CD14-positive monocyte (primary cell): Measurements from ENCODE around the gene KCNS1. TPM values are rescaled to one million over a fixed set of nuclear protein-coding genes. Genes with fewer than 3 reads are reported as not detected.

ENCODE experiments used
- DNase-seq, 3 donors: peaks; one replicate each; pipeline ENCODE4 v3.0.0-alpha.2; 2011 to 2022
- H2AFZ ChIP-seq: 2 replicates; pipeline ENCODE4 v1.6.0; 2012; ENCODE audit warnings: mild to moderate bottlenecking, low read depth, low read length, inconsistent platforms; ENCODE audit not compliant: insufficient read depth, poor library complexity, severe bottlenecking
- H3K27ac ChIP-seq, 2 donors: 1 replicate in 1 of 2; 2 replicates in 1 of 2; pipeline ENCODE4 v1.5.1; 2012 to 2013; ENCODE audit warnings: low read length in 2 of 2, control low read depth in 1 of 2, inconsistent platforms in 1 of 2, low read depth in 1 of 2, mild to moderate bottlenecking in 1 of 2
- H3K27me3 ChIP-seq, 2 donors: one replicate each; pipeline versions ENCODE4 v1.6.0 to v1.6.1; 2011 to 2013; ENCODE audit warnings: low read length in 2 of 2; ENCODE audit not compliant: control insufficient read depth in 2 of 2, insufficient read depth in 2 of 2
- H3K36me3 ChIP-seq, 2 donors: replicated peaks in 1 of 2; 1 replicate in 1 of 2; 2 replicates in 1 of 2; pipeline versions ENCODE4 v1.5.1 to v1.6.1; 2012 to 2013; ENCODE audit warnings: low read length in 2 of 2, control low read depth in 1 of 2, inconsistent platforms in 1 of 2, mild to moderate bottlenecking in 1 of 2; ENCODE audit not compliant: insufficient read depth in 2 of 2, control insufficient read depth in 1 of 2
- H3K4me1 ChIP-seq, 2 donors: 1 replicate in 1 of 2; 2 replicates in 1 of 2; pipeline versions ENCODE4 v1.5.1 to v1.6.1; 2012 to 2013; ENCODE audit warnings: low read length in 2 of 2, control low read depth in 1 of 2, inconsistent platforms in 1 of 2, mild to moderate bottlenecking in 1 of 2, moderate library complexity in 1 of 2; ENCODE audit not compliant: insufficient read depth in 2 of 2, control insufficient read depth in 1 of 2
- H3K4me2 ChIP-seq: replicated peaks from 2 replicates; pipeline ENCODE3; 2012; ENCODE audit warnings: low read length, moderate library complexity, mild to moderate bottlenecking; ENCODE audit not compliant: poor library complexity, severe bottlenecking; ENCODE audit errors: extremely low read depth
- H3K4me3 ChIP-seq, 3 experiments: fragments of 200-600 bp in 1 of 3; sonication (generic) in 1 of 3; replicated peaks in 1 of 3; 1 replicate in 2 of 3; 2 replicates in 1 of 3; pipeline ENCODE4 v1.5.1; 2011 to 2013; ENCODE audit warnings: low read length in 3 of 3, mild to moderate bottlenecking in 3 of 3, control low read depth in 2 of 3, low read depth in 2 of 3, inconsistent platforms in 1 of 3, moderate library complexity in 1 of 3
- H3K79me2 ChIP-seq: 2 replicates; pipeline ENCODE4 v1.6.0; 2012; ENCODE audit warnings: mild to moderate bottlenecking, control low read depth, inconsistent platforms, low read length, moderate library complexity; ENCODE audit not compliant: insufficient read depth
- H3K9ac ChIP-seq: 2 replicates; pipeline ENCODE4 v1.6.0; 2017; ENCODE audit warnings: low read length, mild to moderate bottlenecking; ENCODE audit not compliant: insufficient read depth, poor library complexity, severe bottlenecking
- H3K9me3 ChIP-seq, 2 donors: replicated peaks in 1 of 2; 1 replicate in 1 of 2; 2 replicates in 1 of 2; pipeline versions ENCODE4 v1.5.1 to v1.6.1; 2012 to 2013; ENCODE audit warnings: low read length in 2 of 2, control low read depth in 1 of 2; ENCODE audit not compliant: control insufficient read depth in 1 of 2, insufficient read depth in 1 of 2
- H4K20me1 ChIP-seq: 2 replicates; pipeline ENCODE4 v1.6.0; 2012; ENCODE audit warnings: mild to moderate bottlenecking, low read length, control low read depth, moderate library complexity; ENCODE audit not compliant: insufficient read depth
- H3K27ac Mint-ChIP-seq, 7 donors: one replicate each; pipeline ENCODE4 v1.8.0; 2020; ENCODE audit warnings: mild to moderate bottlenecking in 7 of 7, mixed read lengths in 7 of 7, moderate library complexity in 6 of 7, inconsistent platforms in 2 of 7
- H3K27me3 Mint-ChIP-seq, 3 donors: one replicate each; pipeline ENCODE4 v1.8.0; 2021 to 2022; ENCODE audit warnings: low read depth in 3 of 3, mild to moderate bottlenecking in 3 of 3, mixed read lengths in 3 of 3, moderate library complexity in 3 of 3, inconsistent platforms in 1 of 3
- H3K36me3 Mint-ChIP-seq, 2 donors: one replicate each; pipeline ENCODE4 v1.8.0; 2020; ENCODE audit warnings: mixed read lengths in 2 of 2, inconsistent platforms in 1 of 2, mild to moderate bottlenecking in 1 of 2
- H3K4me1 Mint-ChIP-seq: one replicate; pipeline ENCODE4 v1.8.0; 2020; ENCODE audit warnings: mild to moderate bottlenecking, mixed read lengths
- H3K4me3 Mint-ChIP-seq, 2 donors: one replicate each; pipeline ENCODE4 v1.8.0; 2020; ENCODE audit warnings: mild to moderate bottlenecking in 2 of 2, mixed read lengths in 2 of 2, moderate library complexity in 1 of 2
- H3K9me3 Mint-ChIP-seq, 7 donors: one replicate each; pipeline ENCODE4 v1.8.0; 2020 to 2022; ENCODE audit warnings: mixed read lengths in 7 of 7, mild to moderate bottlenecking in 6 of 7, moderate library complexity in 6 of 7, inconsistent platforms in 2 of 7
- WGBS: methylation state at CpG from one replicate; pipeline ENCODE4 v1.1.5; 2013; ENCODE audit warnings: missing lambda C conversion rate; ENCODE audit not compliant: insufficient coverage; 5-methylcytosine and 5-hydroxymethylcytosine counted together
- intact Hi-C, 2 donors: fragments of 100-400 bp; cut with micrococcal nuclease; formaldehyde crosslinking; loops; one replicate each; pipeline versions ENCODE4 v1.15.0 to v1.15.1; 2023
- polyA plus RNA-seq, 3 donors: library from polyadenylated mRNA; depleted of rRNA in 1 of 3; unstranded in 2 of 3; stranded (reverse) in 1 of 3; fragments of 300-500 nt in 2 of 3; fragments of >200 nt in 1 of 3; fragmentation: Illumina TruSeq in 2 of 3; gene quantifications; 1 replicate in 2 of 3; 2 replicates in 1 of 3; pipeline ENCODE4 v1.2.3, GENCODE V29; 2012 to 2021
- TF ChIP-seq, protein P1 (sequence below): fragments of 200-600 bp; IDR thresholded peaks from one replicate; pipeline ENCODE4 v1.8.0; 2022; ENCODE audit warnings: antibody characterized with exemption, mild to moderate bottlenecking

The KCNS1 gene
- polyA plus RNA-seq, 3 donors, result 0.23 TPM; not detected in 2

GRCh38 chr20:45069261-45069660 is 31.7 kb downstream of the KCNS1 start:
- Mint-ChIP-seq H3K4me3 (no peak overlapping the region), H3K27me3 (peaks cover 0 to 2% (median 1%) of the 10 kb centered on the region in 3 donors), H3K9me3 (no peaks in the 10 kb centered on the region), H3K27ac (no peak overlapping the region), H3K4me1 (peaks cover 9% of the 10 kb centered on the region), H3K36me3 (peaks cover 69 to 80% of the 10 kb centered on the region in 2 donors)
- H3K9me3 ChIP-seq, result no peaks in the 10 kb centered on the region
- peaks cover 69 to 96% of the 10 kb centered on the region in 2 donors for H3K36me3 ChIP-seq
- H3K27ac ChIP-seq, result peak overlapping the region in 1 of 2 donors; percentile 6
- no peak overlapping the region for H3K9ac ChIP-seq
- peaks cover 56% of the 10 kb centered on the region for H3K79me2 ChIP-seq
- H3K4me1 ChIP-seq, result no peaks in the 10 kb centered on the region
- H2AFZ ChIP-seq, result no peak overlapping the region
- TF ChIP-seq, protein P1, sequence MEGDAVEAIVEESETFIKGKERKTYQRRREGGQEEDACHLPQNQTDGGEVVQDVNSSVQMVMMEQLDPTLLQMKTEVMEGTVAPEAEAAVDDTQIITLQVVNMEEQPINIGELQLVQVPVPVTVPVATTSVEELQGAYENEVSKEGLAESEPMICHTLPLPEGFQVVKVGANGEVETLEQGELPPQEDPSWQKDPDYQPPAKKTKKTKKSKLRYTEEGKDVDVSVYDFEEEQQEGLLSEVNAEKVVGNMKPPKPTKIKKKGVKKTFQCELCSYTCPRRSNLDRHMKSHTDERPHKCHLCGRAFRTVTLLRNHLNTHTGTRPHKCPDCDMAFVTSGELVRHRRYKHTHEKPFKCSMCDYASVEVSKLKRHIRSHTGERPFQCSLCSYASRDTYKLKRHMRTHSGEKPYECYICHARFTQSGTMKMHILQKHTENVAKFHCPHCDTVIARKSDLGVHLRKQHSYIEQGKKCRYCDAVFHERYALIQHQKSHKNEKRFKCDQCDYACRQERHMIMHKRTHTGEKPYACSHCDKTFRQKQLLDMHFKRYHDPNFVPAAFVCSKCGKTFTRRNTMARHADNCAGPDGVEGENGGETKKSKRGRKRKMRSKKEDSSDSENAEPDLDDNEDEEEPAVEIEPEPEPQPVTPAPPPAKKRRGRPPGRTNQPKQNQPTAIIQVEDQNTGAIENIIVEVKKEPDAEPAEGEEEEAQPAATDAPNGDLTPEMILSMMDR, result no peak
- no CpG with 5 or more reads among the region's 1 CpG for WGBS
- H3K27me3 ChIP-seq, result no peaks in the 10 kb centered on the region
- intact Hi-C loops, result no loop called here
- H3K4me3 ChIP-seq, result no peak overlapping the region
- no peak overlapping the region for H3K4me2 ChIP-seq
- H4K20me1 ChIP-seq, result peaks cover 100% of the 10 kb centered on the region
- DNase-seq, result no peak

DNA sequence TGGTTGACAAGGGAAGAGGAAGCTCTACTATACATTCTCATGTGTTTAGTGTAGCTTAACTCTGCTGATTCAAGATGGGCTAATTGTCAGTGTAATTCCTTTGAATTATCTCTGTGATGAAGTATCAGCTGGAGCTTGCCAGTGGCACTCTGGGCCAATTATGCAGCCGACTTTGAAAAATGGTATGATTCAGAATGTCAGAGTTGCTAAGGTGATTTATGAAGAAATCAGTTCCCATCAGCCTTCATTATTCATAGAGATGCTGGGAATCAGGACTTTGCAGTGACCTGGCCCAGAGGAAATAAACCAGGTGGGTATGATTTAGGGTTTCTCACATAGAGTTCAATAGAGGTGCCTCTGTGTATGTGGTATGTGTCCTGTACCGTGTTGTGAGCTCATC is 33.4 kb downstream of the KCNS1 start:
- no peaks in the 10 kb centered on the region for H3K27me3 ChIP-seq
- Mint-ChIP-seq H3K4me3 (no peak overlapping the region), H3K4me1 (peaks cover 12% of the 10 kb centered on the region), H3K27me3 (peaks cover 0 to 1% (median 0%) of the 10 kb centered on the region in 3 donors), H3K27ac (no peak overlapping the region), H3K9me3 (no peaks in the 10 kb centered on the region), H3K36me3 (peaks cover 62 to 78% of the 10 kb centered on the region in 2 donors)
- H4K20me1 ChIP-seq, result peaks cover 100% of the 10 kb centered on the region
- peaks cover 66% of the 10 kb centered on the region for H3K79me2 ChIP-seq
- no peak overlapping the region for H3K9ac ChIP-seq
- H3K4me2 ChIP-seq, result no peak overlapping the region
- TF ChIP-seq, protein P1, result no peak
- H2AFZ ChIP-seq, result no peak overlapping the region
- no peaks in the 10 kb centered on the region for H3K4me1 ChIP-seq
- intact Hi-C loops, result no loop called here
- no peaks in the 10 kb centered on the region for H3K9me3 ChIP-seq
- H3K27ac ChIP-seq, result no peak overlapping the region
- H3K36me3 ChIP-seq, result peaks cover 55 to 89% of the 10 kb centered on the region in 2 donors
- H3K4me3 ChIP-seq, result no peak overlapping the region
- DNase-seq, result no peak
- no CpG with 5 or more reads among the region's 2 CpGs for WGBS
